HG03139 (cell line): ENCODE measurements around the gene GALNT9.
"Not testable (repeated sequence)": the region's sequence is repeated elsewhere in the genome, so short reads cannot be mapped to it uniquely, and the experiment has no call there.

Experiments used
- ATAC-seq: cut with Tn5 transposase; IDR thresholded peaks from one replicate; pipeline ENCODE4 v1.9.1; 2021; ENCODE audit not compliant: unreplicated experiment

The GALNT9 gene

GRCh38 chr12:132267873-132268272 lies 61.5 kb downstream of the GALNT9 start:
- no peak for ATAC-seq

- ATAC-seq = no peak
These were observed 62.6 kb downstream of the GALNT9 start for GRCh38 chr12:132266802-132267201.

DNA sequence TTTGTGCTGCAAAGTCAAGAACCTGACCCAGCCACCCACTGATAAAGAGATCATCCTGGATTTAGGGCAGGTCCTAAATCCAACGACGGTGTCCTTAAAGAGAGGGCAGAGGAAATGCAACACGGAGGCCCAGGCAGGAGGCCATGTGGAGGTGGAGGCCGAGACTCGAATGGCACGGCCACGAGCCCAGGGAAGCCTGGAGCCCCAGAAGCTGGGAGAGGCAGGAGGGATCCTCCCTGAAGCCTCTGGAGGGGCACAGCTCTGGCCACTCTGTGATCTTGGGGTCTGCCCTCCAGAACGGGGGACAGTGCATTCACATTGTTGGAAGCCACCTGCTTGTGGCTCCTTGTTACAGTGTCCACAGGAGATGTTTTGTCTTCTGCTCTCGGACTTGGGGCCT lies 63.0 kb downstream of the GALNT9 start:
- no peak for ATAC-seq

DNA sequence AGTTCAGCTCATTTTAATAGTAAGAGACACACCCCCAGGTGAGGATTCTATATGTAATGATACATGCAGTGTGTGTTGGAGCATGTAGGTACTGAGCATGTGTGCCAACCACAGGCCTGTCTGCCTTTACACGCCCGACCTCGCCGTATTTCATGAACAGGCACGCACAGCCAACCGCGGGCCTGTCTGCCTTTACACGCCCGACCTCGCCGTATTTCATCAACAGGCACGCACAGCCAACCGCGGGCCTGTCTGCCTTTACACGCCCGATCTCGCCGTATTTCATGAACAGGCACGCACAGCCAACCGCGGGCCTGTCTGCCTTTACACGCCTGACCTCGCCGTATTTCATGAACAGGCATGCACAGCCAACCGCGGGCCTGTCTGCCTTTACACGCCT lies 63.6 kb downstream of the GALNT9 start:
- not testable (repeated sequence) for ATAC-seq

DNA sequence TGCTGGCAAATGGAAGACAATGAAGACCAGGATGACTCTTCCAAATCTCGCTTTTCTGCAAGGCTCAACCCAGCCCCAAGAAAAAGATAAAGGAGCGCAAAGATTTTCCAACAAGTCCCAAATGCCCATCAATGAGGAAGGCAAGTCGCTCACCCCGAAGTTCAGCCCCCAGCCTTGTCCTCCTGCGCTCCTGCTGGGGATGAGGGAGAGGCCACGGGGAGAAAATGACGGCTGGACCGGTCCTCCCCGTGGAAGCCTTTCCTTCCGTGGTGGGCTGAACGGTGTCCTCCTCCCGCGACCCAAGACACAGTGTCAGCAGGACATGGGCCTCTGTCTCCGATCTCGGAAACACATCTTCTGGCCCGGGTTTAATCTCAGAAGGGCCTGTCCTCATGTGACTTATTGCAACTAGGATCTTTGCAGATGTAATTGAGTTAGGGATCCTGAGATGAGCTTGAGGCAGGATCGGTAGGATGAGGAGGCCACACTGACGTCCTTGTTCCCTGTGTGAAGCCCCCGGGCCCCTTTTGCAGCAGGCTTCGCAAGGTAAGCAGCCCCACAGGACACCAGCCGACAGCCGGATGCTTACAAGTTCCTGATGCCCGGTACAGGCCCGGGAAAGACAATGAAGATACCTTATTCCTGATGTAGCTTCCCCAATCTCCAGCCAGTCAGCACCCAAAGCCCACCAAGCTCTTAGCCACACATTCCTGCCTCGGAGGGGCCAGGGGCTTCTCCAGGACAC lies 64.2 kb downstream of the GALNT9 start:
- no peak for ATAC-seq

- no peak for ATAC-seq
These were observed 65.0 kb downstream of the GALNT9 start for GRCh38 chr12:132264086-132265010.

- no peak for ATAC-seq
These were observed 65.8 kb downstream of the GALNT9 start for GRCh38 chr12:132263451-132264049.

- no peak for ATAC-seq
These were observed 66.4 kb downstream of the GALNT9 start for GRCh38 chr12:132263061-132263360.

DNA sequence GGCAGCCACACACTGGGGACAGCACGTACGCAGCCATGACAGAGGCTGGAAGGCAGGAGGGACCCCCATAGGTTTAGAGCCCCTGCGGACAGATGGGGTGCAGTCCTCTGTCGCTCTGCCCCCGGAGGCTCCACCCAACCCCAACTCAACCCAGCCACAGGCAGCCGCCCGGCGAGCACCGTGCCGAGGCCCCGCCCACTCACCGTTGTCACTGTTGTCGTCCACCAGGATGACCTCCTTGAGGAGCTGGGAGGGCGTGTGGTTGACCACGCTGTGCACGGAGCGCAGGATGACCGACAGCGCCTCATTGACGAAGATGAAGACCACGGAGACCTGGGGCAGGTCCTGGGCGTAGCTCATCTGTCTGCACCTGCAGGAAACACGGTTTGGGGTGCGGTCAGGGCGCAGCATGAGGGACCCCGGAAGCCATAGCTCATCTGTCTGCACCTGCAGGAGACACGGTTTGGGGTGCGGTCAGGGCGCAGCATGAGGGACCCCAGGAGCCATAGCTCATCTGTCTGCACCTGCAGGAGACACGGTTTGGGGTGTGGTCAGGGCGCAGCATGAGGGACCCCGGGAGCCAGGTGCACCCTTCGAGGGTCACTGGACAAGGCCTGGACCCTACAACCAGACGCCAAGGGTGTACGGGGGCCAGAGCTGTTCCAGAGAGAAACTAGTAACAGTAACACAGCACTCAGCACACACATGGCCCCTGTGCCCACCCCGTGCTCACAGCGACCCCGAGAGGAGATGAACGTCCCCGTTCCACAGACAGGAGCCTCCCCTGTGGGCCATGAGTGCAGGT lies 66.9 kb downstream of the GALNT9 start:
- no peak for ATAC-seq

- no peak for ATAC-seq
These were observed 67.9 kb downstream of the GALNT9 start for GRCh38 chr12:132261328-132262138.

GRCh38 chr12:132260721-132261120 lies 68.7 kb downstream of the GALNT9 start:
- ATAC-seq = no peak

- ATAC-seq = no peak
These were observed 69.3 kb downstream of the GALNT9 start for GRCh38 chr12:132259872-132260695.

DNA sequence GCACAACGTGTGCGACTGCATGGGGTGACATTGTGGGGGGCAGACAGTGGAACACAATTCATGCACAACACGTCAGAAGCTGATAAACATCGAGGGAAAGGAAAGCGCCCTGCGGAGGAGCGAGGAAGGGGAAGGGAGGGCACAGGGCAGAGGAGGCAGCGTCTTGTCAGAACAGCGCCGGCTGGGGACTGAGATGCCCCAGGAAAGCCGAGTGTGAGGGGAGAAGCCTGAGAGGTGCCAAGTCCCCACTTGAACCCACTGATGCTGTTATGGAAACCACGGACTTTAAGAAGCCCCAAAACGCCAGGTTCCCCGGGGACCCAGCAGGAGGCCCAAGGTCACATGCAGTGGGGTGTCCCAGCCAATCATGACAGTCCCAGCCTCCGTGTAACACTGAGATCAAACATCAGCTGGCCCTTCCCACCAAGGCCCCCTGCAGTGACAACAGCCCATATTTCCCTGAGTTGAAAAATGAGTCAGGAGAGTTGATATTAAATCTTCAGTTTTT lies 70.0 kb downstream of the GALNT9 start:
- no peak for ATAC-seq

- ATAC-seq = no peak
These were observed 70.8 kb downstream of the GALNT9 start for GRCh38 chr12:132258543-132258942.

- no peak for ATAC-seq
These were observed 71.4 kb downstream of the GALNT9 start for GRCh38 chr12:132257955-132258490.

DNA sequence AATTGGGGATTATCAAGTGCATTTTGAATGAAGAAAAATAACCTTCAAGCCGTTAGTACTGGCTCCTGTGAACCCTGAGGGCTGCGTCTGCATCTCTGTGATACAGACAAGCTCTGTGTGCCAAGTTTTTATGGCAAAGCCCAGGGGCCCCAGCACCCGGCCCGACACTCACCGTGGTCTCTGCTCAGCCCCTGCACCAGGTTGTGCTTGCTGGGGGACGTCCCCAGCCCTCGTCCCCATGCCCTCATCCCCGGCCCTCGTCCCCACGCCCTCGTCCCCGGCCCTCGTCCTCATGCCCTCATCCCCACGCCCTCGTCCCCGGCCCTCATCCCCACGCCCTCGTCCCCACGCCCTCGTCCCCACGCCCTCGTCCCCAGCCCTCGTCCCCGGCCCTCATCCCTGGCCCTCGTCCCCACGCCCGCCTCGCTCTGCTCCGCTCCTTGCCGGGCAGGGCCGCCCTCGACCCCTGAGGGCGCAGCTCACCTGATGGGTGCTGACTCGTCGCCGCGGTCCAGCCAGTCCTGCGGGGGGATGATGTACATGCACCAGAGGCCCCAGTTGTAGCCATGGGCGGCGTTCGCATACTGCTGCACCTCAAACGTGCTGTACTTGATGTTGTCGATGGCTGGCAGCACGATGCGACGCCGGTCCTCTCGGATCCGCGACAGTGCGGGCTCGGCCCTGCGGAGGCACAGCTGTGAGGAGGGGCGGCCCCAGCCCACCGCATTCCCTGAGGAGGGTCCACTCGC lies 72.0 kb downstream of the GALNT9 start:
- ATAC-seq = no peak

- no peak for ATAC-seq
These were observed 72.7 kb downstream of the GALNT9 start for GRCh38 chr12:132256646-132257045.

DNA sequence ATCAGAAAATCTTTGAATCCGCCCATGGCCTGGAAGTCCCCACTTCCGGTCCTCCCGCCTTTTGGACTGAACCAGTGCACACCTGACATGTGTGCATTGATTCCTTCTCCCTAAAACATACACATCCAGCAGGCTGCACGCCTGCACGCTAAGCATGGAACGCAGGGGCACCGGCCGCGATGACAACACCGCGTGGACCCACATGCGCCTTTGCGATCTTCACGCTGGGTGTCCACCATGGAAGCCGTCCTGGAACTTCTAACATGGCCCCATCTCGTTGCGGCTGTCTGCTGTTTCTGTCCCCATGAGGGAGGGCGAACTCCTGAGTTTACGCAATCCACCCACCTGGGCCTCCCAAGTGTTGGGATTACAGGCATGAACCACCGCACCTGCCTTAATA lies 73.7 kb downstream of the GALNT9 start:
- ATAC-seq = no peak
